Neural progenitor cell (in vitro differentiated cells): ENCODE data around the gene PIWIL4. TPM values are rescaled to one million over a fixed set of nuclear protein-coding genes. Genes with fewer than 3 reads are reported as not detected.
"Not testable (repeated sequence)": the region's sequence is repeated elsewhere in the genome, so short reads cannot be mapped to it uniquely, and the experiment has no call there.

Source experiments
- DNase-seq: peaks from one replicate; pipeline ENCODE4 v3.0.0-alpha.2; 2016; ENCODE audit warnings: low spot score
- H2AFZ ChIP-seq: fragments of 200-600 bp; sonication (generic); replicated peaks from 2 replicates; pipeline ENCODE4 v1.6.1; 2016; ENCODE audit warnings: antibody characterized with exemption
- H3F3A ChIP-seq: fragments of 200-600 bp; sonication (generic); 2 replicates; pipeline ENCODE4 v1.6.1; 2016; ENCODE audit warnings: antibody characterized with exemption, low read depth
- H3K27ac ChIP-seq: fragments of 200-600 bp; sonication (generic); 2 replicates; pipeline ENCODE4 v1.5.1; 2016; ENCODE audit warnings: mild to moderate bottlenecking
- H3K27me3 ChIP-seq: fragments of 200-600 bp; sonication (generic); 2 replicates; pipeline ENCODE4 v1.6.1; 2016; ENCODE audit warnings: mild to moderate bottlenecking, moderate library complexity
- H3K36me3 ChIP-seq: fragments of 200-600 bp; sonication (generic); 2 replicates; pipeline ENCODE4 v1.5.1; 2016
- H3K4me1 ChIP-seq: fragments of 200-600 bp; sonication (generic); 2 replicates; pipeline ENCODE4 v1.6.1; 2016; ENCODE audit warnings: mixed run types
- H3K4me2 ChIP-seq: fragments of 200-600 bp; sonication (generic); 2 replicates; pipeline ENCODE4 v1.6.1; 2016
- H3K4me3 ChIP-seq: fragments of 200-600 bp; sonication (generic); 2 replicates; pipeline ENCODE4 v1.5.1; 2016
- H3K79me2 ChIP-seq: fragments of 200-600 bp; sonication (generic); 2 replicates; pipeline ENCODE4 v1.6.1; 2016; ENCODE audit warnings: low read depth
- H3K9ac ChIP-seq: fragments of 200-600 bp; sonication (generic); 2 replicates; pipeline ENCODE4 v1.6.1; 2016
- H3K9me3 ChIP-seq: fragments of 200-600 bp; sonication (generic); 2 replicates; pipeline ENCODE4 v1.5.1; 2016; ENCODE audit warnings: low read depth
- H4K20me1 ChIP-seq: fragments of 200-600 bp; sonication (generic); 2 replicates; pipeline ENCODE4 v1.6.1; 2016; ENCODE audit warnings: low read depth
- H3K27ac Mint-ChIP-seq: 3 replicates; pipeline ENCODE4 v1.8.0; 2021; ENCODE audit warnings: mixed read lengths
- H3K27me3 Mint-ChIP-seq: 2 replicates; pipeline ENCODE4 v1.8.0; 2022; ENCODE audit warnings: low read depth, mild to moderate bottlenecking, inconsistent platforms, moderate library complexity, mixed read lengths; ENCODE audit not compliant: insufficient read depth
- H3K36me3 Mint-ChIP-seq: 3 replicates; pipeline ENCODE4 v1.8.0; 2021; ENCODE audit warnings: mixed read lengths
- H3K4me1 Mint-ChIP-seq: 3 replicates; pipeline ENCODE4 v1.8.0; 2021; ENCODE audit warnings: mixed read lengths
- H3K4me3 Mint-ChIP-seq: 3 replicates; pipeline ENCODE4 v1.8.0; 2021; ENCODE audit warnings: mild to moderate bottlenecking, moderate library complexity, mixed read lengths
- H3K9me3 Mint-ChIP-seq: 3 replicates; pipeline ENCODE4 v1.8.0; 2020; ENCODE audit warnings: mixed read lengths
- EZH2 ChIP-seq: fragments of 200-600 bp; sonication (generic); IDR thresholded peaks from 2 replicates; pipeline ENCODE4 v1.6.1; 2017; ENCODE audit warnings: antibody characterized with exemption, mild to moderate bottlenecking, moderate library complexity
- EZH2phosphoT487 ChIP-seq: fragments of 200-600 bp; sonication (generic); IDR thresholded peaks from 2 replicates; pipeline ENCODE4 v1.6.1; 2017; ENCODE audit warnings: antibody characterized with exemption
- total RNA-seq: library from RNA; depleted of rRNA; stranded (reverse); fragments of >200 nt; gene quantifications from 2 replicates; pipeline ENCODE4 v1.2.3, GENCODE V29; 2015; ENCODE audit warnings: low replicate concordance
- TF ChIP-seq, protein P1 (sequence below): fragments of 200-600 bp; sonication (generic); IDR thresholded peaks from 2 replicates; pipeline ENCODE4 v1.5.1; 2017; ENCODE audit warnings: antibody characterized with exemption, mild to moderate bottlenecking

PIWIL4 gene
- total RNA-seq, 1 donor from 2014 or later = 1.3 TPM

DNA sequence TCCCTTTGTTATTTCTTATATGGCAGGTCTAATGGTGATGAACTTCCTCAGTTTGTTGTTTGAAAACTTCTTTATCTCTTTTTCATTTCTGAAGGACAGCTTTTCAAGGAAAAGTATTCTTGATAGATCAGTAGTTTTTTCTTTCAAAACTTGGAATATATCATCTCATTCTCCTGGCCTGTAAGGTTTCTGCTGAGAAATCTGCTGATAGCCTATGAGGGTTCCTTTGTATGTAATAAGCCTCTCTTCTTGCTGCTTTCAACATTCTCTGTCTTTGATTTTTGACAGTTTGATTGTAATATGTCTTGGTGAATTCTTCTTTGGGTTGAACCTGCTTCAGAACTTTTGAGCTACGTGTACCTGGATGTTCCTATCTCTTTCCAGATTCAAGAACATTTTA is 46.0 kb downstream of the PIWIL4 start:
- Histone ChIP-seq H3K9me3 (no peaks in the 10 kb centered on the region), H3K36me3 (peaks cover 3% of the 10 kb centered on the region), H2AFZ (no peak overlapping the region), H3K79me2 (no peaks in the 10 kb centered on the region), H4K20me1 (no peaks in the 10 kb centered on the region), H3K9ac (no peak overlapping the region), H3K4me1 (no peaks in the 10 kb centered on the region), H3K27ac (no peak overlapping the region), H3K27me3 (no peaks in the 10 kb centered on the region), H3F3A (no peaks in the 10 kb centered on the region), H3K4me2 (no peak overlapping the region), H3K4me3 (no peak overlapping the region)
- Mint-ChIP-seq H3K9me3 (peaks cover 31% of the 10 kb centered on the region), H3K27me3 (no peaks in the 10 kb centered on the region), H3K27ac (no peak overlapping the region), H3K36me3 (no peaks in the 10 kb centered on the region), H3K4me3 (no peak overlapping the region), H3K4me1 (peaks cover 2% of the 10 kb centered on the region)
- TF ChIP-seq, protein P1, sequence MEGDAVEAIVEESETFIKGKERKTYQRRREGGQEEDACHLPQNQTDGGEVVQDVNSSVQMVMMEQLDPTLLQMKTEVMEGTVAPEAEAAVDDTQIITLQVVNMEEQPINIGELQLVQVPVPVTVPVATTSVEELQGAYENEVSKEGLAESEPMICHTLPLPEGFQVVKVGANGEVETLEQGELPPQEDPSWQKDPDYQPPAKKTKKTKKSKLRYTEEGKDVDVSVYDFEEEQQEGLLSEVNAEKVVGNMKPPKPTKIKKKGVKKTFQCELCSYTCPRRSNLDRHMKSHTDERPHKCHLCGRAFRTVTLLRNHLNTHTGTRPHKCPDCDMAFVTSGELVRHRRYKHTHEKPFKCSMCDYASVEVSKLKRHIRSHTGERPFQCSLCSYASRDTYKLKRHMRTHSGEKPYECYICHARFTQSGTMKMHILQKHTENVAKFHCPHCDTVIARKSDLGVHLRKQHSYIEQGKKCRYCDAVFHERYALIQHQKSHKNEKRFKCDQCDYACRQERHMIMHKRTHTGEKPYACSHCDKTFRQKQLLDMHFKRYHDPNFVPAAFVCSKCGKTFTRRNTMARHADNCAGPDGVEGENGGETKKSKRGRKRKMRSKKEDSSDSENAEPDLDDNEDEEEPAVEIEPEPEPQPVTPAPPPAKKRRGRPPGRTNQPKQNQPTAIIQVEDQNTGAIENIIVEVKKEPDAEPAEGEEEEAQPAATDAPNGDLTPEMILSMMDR = no peak
- TF ChIP-seq EZH2phosphoT487 (no peak), EZH2 (no peak)
- DNase-seq = no peak

- TF ChIP-seq EZH2phosphoT487 = no peak
- TF ChIP-seq, protein P1 = peak; percentile 92
- Mint-ChIP-seq H3K36me3 (no peaks in the 10 kb centered on the region), H3K27ac (no peak overlapping the region)
Observed at GRCh38 chr11:94623120-94623735, 56.1 kb downstream of the PIWIL4 start.

DNA sequence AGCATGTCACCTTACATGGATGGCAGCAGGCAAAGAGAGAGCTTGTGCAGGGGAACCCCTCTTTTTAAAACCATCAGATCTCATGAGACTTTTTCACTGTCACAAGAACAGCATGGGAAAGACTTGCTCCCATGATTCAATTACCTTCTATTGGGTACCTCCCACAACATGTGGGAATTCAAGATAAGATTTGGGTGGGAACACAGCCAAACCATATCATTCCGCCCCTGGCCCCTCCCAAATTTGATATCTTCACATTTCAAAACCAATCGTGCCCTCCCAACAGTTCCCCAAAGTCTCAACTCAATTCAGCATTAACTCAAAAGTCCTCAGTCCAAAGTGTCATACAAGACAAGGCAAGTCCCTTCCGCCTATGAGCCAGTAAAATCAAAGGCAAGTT is 58.3 kb downstream of the PIWIL4 start:
- not testable (repeated sequence) for H3K27ac Mint-ChIP-seq, H3K79me2 ChIP-seq, H3K36me3 Mint-ChIP-seq, H3K4me3 Mint-ChIP-seq, H3F3A ChIP-seq, H3K36me3 ChIP-seq, H4K20me1 ChIP-seq, H3K9me3 ChIP-seq, H3K4me1 Mint-ChIP-seq, H3K4me1 ChIP-seq, H3K9ac ChIP-seq, H3K27me3 ChIP-seq, H3K27me3 Mint-ChIP-seq, H3K27ac ChIP-seq, H3K4me2 ChIP-seq, H2AFZ ChIP-seq, DNase-seq, H3K4me3 ChIP-seq
- peaks cover 12% of the 10 kb centered on the region for H3K9me3 Mint-ChIP-seq

More at GRCh38 chr11:94623120-94623735, 56.1 kb downstream of the PIWIL4 start:
- Histone ChIP-seq H3K9ac (no peak overlapping the region), H4K20me1 (no peaks in the 10 kb centered on the region), H3K4me3 (no peak overlapping the region), H3K27me3 (no peaks in the 10 kb centered on the region), H3K9me3 (no peaks in the 10 kb centered on the region), H3K27ac (no peak overlapping the region), H3K4me1 (no peaks in the 10 kb centered on the region), H3F3A (no peaks in the 10 kb centered on the region), H3K79me2 (no peaks in the 10 kb centered on the region), H2AFZ (no peak overlapping the region), H3K36me3 (no peaks in the 10 kb centered on the region), H3K4me2 (no peak overlapping the region)
- H3K27me3 Mint-ChIP-seq = no peaks in the 10 kb centered on the region
- H3K4me1 Mint-ChIP-seq = peaks cover under 1% of the 10 kb centered on the region
- DNase-seq = peak; percentile 85
- peaks cover 10% of the 10 kb centered on the region for H3K9me3 Mint-ChIP-seq
- H3K4me3 Mint-ChIP-seq = no peak overlapping the region

DNA sequence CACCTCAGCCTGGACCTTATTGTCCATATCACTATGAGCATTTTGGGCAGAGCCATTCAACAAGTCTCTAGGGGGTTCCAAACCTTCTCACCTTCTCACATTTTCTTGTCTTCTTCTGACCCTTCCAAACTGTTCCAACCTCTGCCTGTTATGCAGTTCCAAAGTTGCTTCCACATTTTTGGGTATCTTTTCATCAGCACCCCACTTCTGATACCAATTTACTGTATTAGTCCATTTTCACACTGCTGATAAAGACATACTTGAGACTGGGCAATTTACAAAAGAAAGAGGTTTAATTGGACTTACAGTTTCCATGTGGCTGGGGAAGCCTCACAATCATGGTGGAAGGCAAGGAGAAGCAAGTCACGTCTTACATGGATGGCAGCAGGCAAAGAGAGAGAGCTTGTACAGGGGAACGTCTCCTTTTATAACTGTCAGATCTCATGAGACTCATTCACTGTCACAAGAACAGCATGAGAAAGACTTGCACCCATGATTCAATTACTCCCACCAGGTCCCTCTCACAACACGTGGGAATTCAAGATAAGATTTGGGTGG is 59.9 kb downstream of the PIWIL4 start:
- H3K4me1 Mint-ChIP-seq, H3K36me3 Mint-ChIP-seq, H3K4me3 Mint-ChIP-seq, H3K9ac ChIP-seq, H3K79me2 ChIP-seq, H3K27me3 ChIP-seq, H3K36me3 ChIP-seq, H3K27ac Mint-ChIP-seq, H4K20me1 ChIP-seq, DNase-seq, H3K27me3 Mint-ChIP-seq, H3K27ac ChIP-seq, H3K4me2 ChIP-seq, H2AFZ ChIP-seq, H3K4me1 ChIP-seq, H3K9me3 ChIP-seq, H3F3A ChIP-seq, H3K4me3 ChIP-seq: not testable (repeated sequence)
- peaks cover 12% of the 10 kb centered on the region for H3K9me3 Mint-ChIP-seq
